GM12878 (cell line): ENCODE data around the gene SCN5A. TPM values are rescaled to one million over a fixed set of nuclear protein-coding genes. Genes with fewer than 3 reads are reported as not detected.

Experiments
- ATAC-seq: fragments of 200-7000 bp; cut with Tn5 transposase; 3 replicates; pipeline ENCODE4 v1.9.1; 2020; ENCODE audit warnings: mild to moderate bottlenecking, moderate library complexity
- BruUV-seq: library from RNA; stranded (reverse); fragments of 400-500 nt; replicated peaks from 2 replicates; lab custom pipeline; 2021; lab: Mats Ljungman, UMichigan
- CTCF ChIA-PET: fragments of 300-600 bp; sonication (Branson Sonifier 250); formaldehyde crosslinking; extraction: SDS; loops from one replicate; lab custom pipeline; 2021; ENCODE audit warnings: inconsistent platforms; lab: Yijun Ruan, JAX
- POLR2A ChIA-PET: fragments of 350-600 bp; formaldehyde crosslinking; extraction: SDS; loops from one replicate; lab custom pipeline; 2021; ENCODE audit warnings: inconsistent platforms; lab: Charles Lee
- RAD21 ChIA-PET: fragments of 300-600 bp; sonication (Branson Sonifier 250); formaldehyde crosslinking; loops from one replicate; lab custom pipeline; 2023; ENCODE audit warnings: antibody characterized with exemption; ENCODE audit not compliant: unreplicated experiment; lab: Charles Lee
- SMC1A ChIA-PET: fragments of 300-600 bp; sonication (Branson Sonifier 250); formaldehyde crosslinking; loops from one replicate; lab custom pipeline; 2023; ENCODE audit not compliant: unreplicated experiment, uncharacterized antibody; lab: Charles Lee
- DNase-seq: peaks from one replicate; pipeline ENCODE4 v3.0.0-alpha.2; 2011; ENCODE audit warnings: low read depth, low spot score
- FAIRE-seq: peaks from 3 replicates; lab custom pipeline; 2011; peaks lifted over from hg19 to GRCh38; lab: Jason Lieb, UNC
- H2AFZ ChIP-seq: 2 replicates; pipeline ENCODE4 v1.6.0; 2011; ENCODE audit warnings: low read depth, low read length, control low read depth; ENCODE audit not compliant: control insufficient read depth
- H3K27ac ChIP-seq: 2 replicates; pipeline ENCODE4 v1.5.1; 2011; ENCODE audit warnings: control low read depth; ENCODE audit not compliant: control insufficient read depth, insufficient read depth
- H3K27me3 ChIP-seq, 2 experiments: replicated peaks in 1 of 2; 2 replicates each; pipeline versions ENCODE4 v1.6.0 to v1.6.1; 2011; ENCODE audit warnings: low read length in 1 of 2; ENCODE audit not compliant: control insufficient read depth in 2 of 2, insufficient read depth in 2 of 2
- H3K36me3 ChIP-seq, 2 experiments: 2 replicates each; pipeline ENCODE4 v1.5.1; 2011; ENCODE audit warnings: low read length in 1 of 2; ENCODE audit not compliant: control insufficient read depth in 2 of 2, insufficient read depth in 2 of 2
- H3K4me1 ChIP-seq: 2 replicates; pipeline ENCODE4 v1.6.1; 2011; ENCODE audit warnings: mild to moderate bottlenecking, low read length, moderate library complexity, mixed read lengths; ENCODE audit not compliant: control insufficient read depth, insufficient read depth
- H3K4me2 ChIP-seq: 2 replicates; pipeline ENCODE4 v1.6.0; 2011; ENCODE audit warnings: control low read depth; ENCODE audit not compliant: control insufficient read depth, insufficient read depth
- H3K4me3 ChIP-seq: fragments of 200-600 bp; sonication (generic); 2 replicates; pipeline ENCODE4 v1.5.1; 2016
- H3K79me2 ChIP-seq: 2 replicates; pipeline ENCODE4 v1.6.0; 2011; ENCODE audit warnings: low read length; ENCODE audit not compliant: control insufficient read depth, insufficient read depth
- H3K9ac ChIP-seq: 2 replicates; pipeline ENCODE4 v1.8.0; 2011; ENCODE audit warnings: low read length, control low read depth, mixed read lengths; ENCODE audit not compliant: control insufficient read depth, insufficient read depth
- H3K9me3 ChIP-seq: replicated peaks from 3 replicates; pipeline ENCODE4 v1.5.1; 2011; ENCODE audit warnings: mild to moderate bottlenecking, low read length; ENCODE audit not compliant: control insufficient read depth, insufficient read depth
- H4K20me1 ChIP-seq: 2 replicates; pipeline ENCODE4 v1.6.0; 2011; ENCODE audit not compliant: control insufficient read depth, insufficient read depth
- BMI1 ChIP-seq: fragments of 450-650 bp; IDR thresholded peaks from 2 replicates; pipeline ENCODE4 v1.6.1; 2016; ENCODE audit warnings: mild to moderate bottlenecking, moderate library complexity, borderline replicate concordance
- EZH2 ChIP-seq: IDR thresholded peaks from 2 replicates; pipeline ENCODE4 v1.6.1; 2012; ENCODE audit warnings: low read depth, mild to moderate bottlenecking, control low read depth, inconsistent platforms, low read length, borderline replicate concordance; ENCODE audit not compliant: control insufficient read depth
- IKZF2 ChIP-seq, 2 experiments: fragments of 450-650 bp; IDR thresholded peaks; 2 replicates each; pipeline ENCODE4 v1.6.1; 2017; ENCODE audit warnings: mild to moderate bottlenecking in 2 of 2, moderate library complexity in 2 of 2
- MEF2A ChIP-seq: IDR thresholded peaks from 2 replicates; pipeline ENCODE4 v1.6.1; 2011; ENCODE audit warnings: low read depth, mild to moderate bottlenecking, low read length, moderate library complexity; ENCODE audit not compliant: insufficient read depth
- NR2F1 ChIP-seq: fragments of 450-650 bp; conservative IDR thresholded peaks from 2 replicates; pipeline ENCODE4 v1.6.1; 2017; ENCODE audit warnings: mild to moderate bottlenecking
- RAD21 ChIP-seq: IDR thresholded peaks from 2 replicates; pipeline ENCODE4 v1.6.1; 2011; ENCODE audit warnings: mild to moderate bottlenecking, low read depth, low read length, moderate library complexity; ENCODE audit not compliant: insufficient read depth
- RAD51 ChIP-seq: fragments of 450-650 bp; IDR thresholded peaks from 2 replicates; pipeline ENCODE4 v1.6.1; 2016; ENCODE audit warnings: moderate library complexity, mild to moderate bottlenecking, inconsistent platforms
- REST ChIP-seq: IDR thresholded peaks from 2 replicates; pipeline ENCODE4 v1.6.1; 2012; ENCODE audit warnings: mild to moderate bottlenecking, low read depth, low read length
- SP1 ChIP-seq: IDR thresholded peaks from one replicate; pipeline ENCODE4 v1.6.1; 2011; ENCODE audit warnings: low read depth, low read length
- TBL1XR1 ChIP-seq: IDR thresholded peaks from 2 replicates; pipeline ENCODE4 v1.6.1; 2012; ENCODE audit warnings: low read depth, low read length, improper control_type of control experiment
- TCF12 ChIP-seq: IDR thresholded peaks from 2 replicates; pipeline ENCODE4 v1.6.1; 2011; ENCODE audit warnings: low read depth, mild to moderate bottlenecking, low read length
- YBX1 ChIP-seq: fragments of 450-650 bp; IDR thresholded peaks from 2 replicates; pipeline ENCODE4 v1.6.1; 2016; ENCODE audit warnings: antibody characterized with exemption
- WGBS: methylation state at CpG from one replicate; pipeline ENCODE4 v1.1.6; 2016; ENCODE audit warnings: low lambda C conversion rate; ENCODE audit not compliant: insufficient replicate concordance, insufficient coverage; ENCODE audit errors: missing lambda C conversion rate; 5-methylcytosine and 5-hydroxymethylcytosine counted together
- in situ Hi-C: fragments of 300-500 bp; cut with MboI; formaldehyde crosslinking; loops from 9 replicates; pipeline ENCODE4 v1.14.3; 2018; ENCODE audit warnings: mixed read lengths
- intact Hi-C: fragments of 100-400 bp; cut with micrococcal nuclease; formaldehyde crosslinking; loops from one replicate; pipeline ENCODE4 v1.14.2; 2022; ENCODE audit not compliant: unreplicated experiment
- polyA plus RNA-seq, 11 experiments: library from polyadenylated mRNA; depleted of rRNA in 4 of 11; unstranded in 6 of 11; stranded (reverse) in 5 of 11; fragments of >200 nt; fragmentation: Nextera tagmentation in 4 of 11; fragmentation: Illumina TruSeq in 1 of 11; extraction: Ambion mirVana in 4 of 11; extraction: Trizol in 1 of 11; gene quantifications; 1 replicate in 1 of 11; 2 replicates in 10 of 11; pipeline versions ENCODE4 v1.2.1 to v1.2.3, GENCODE V29; 2011 to 2016; ENCODE audit warnings: inconsistent platforms in 2 of 11, missing spikeins in 2 of 11, low read depth in 1 of 11
- total RNA-seq, 4 experiments: library from RNA; depleted of rRNA in 3 of 4; stranded (reverse); fragments of >200 nt in 3 of 4; fragmentation: Illumina TruSeq in 1 of 4; extraction: Trizol in 1 of 4; gene quantifications; 2 replicates each; pipeline versions ENCODE4 v1.2.1 to v1.2.3, GENCODE V29; 2013 to 2021
- TF ChIP-seq, protein P1 (sequence below): fragments of 450-650 bp; IDR thresholded peaks from 2 replicates; pipeline ENCODE4 v1.6.1; 2017; ENCODE audit warnings: mild to moderate bottlenecking, moderate library complexity
- TF ChIP-seq, protein P2 (sequence below): IDR thresholded peaks from 2 replicates; pipeline ENCODE4 v1.6.1; 2012; ENCODE audit warnings: low read depth, low read length, improper control_type of control experiment

SCN5A gene
- total and polyA plus RNA-seq, 10 of the 15 experiments (the other 5 are each of a cell fraction or from before 2014, with no cell fraction given): not detected

DNA sequence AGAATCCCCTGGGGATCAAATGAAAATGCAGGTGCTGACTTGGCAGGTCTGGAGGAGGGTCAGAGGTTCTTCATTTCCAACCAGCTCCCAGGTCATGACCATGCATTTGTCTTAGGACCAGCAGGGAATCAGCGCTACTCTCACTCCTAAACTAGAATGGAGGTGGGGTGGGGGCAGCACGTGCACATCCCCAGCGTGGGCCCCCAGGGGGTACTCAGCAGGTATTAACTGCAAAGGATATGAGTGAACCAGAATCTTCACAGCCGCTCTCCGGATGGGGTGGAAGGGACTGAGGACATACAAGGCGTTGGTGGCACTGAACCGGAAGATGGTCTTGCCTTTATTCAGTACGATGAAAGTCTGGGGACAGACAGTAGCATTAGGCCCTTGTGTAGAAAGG is 19.4 kb downstream of the SCN5A start (continued):
- TF ChIP-seq, protein P1, sequence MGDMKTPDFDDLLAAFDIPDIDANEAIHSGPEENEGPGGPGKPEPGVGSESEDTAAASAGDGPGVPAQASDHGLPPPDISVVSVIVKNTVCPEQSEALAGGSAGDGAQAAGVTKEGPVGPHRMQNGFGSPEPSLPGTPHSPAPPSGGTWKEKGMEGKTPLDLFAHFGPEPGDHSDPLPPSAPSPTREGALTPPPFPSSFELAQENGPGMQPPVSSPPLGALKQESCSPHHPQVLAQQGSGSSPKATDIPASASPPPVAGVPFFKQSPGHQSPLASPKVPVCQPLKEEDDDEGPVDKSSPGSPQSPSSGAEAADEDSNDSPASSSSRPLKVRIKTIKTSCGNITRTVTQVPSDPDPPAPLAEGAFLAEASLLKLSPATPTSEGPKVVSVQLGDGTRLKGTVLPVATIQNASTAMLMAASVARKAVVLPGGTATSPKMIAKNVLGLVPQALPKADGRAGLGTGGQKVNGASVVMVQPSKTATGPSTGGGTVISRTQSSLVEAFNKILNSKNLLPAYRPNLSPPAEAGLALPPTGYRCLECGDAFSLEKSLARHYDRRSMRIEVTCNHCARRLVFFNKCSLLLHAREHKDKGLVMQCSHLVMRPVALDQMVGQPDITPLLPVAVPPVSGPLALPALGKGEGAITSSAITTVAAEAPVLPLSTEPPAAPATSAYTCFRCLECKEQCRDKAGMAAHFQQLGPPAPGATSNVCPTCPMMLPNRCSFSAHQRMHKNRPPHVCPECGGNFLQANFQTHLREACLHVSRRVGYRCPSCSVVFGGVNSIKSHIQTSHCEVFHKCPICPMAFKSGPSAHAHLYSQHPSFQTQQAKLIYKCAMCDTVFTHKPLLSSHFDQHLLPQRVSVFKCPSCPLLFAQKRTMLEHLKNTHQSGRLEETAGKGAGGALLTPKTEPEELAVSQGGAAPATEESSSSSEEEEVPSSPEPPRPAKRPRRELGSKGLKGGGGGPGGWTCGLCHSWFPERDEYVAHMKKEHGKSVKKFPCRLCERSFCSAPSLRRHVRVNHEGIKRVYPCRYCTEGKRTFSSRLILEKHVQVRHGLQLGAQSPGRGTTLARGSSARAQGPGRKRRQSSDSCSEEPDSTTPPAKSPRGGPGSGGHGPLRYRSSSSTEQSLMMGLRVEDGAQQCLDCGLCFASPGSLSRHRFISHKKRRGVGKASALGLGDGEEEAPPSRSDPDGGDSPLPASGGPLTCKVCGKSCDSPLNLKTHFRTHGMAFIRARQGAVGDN: no peak
- no peak for TF ChIP-seq TCF12

- SMC1A ChIA-PET: interaction anchor here (0.6 kb wide), 1 partner anchor 316 kb away, joined by 3 read pairs; no protein-coding TSS in a partner anchor
- Histone ChIP-seq H3K27me3 (no peaks in the 10 kb centered on the region; a peak in 2 of 4 replicates), H3K27ac (no peak overlapping the region), H3K4me1 (no peaks in the 10 kb centered on the region), H3K4me2 (no peak overlapping the region), H3K9me3 (no peaks in the 10 kb centered on the region), H3K9ac (no peak overlapping the region), H3K36me3 (no peaks in the 10 kb centered on the region), H4K20me1 (no peaks in the 10 kb centered on the region), H3K79me2 (no peaks in the 10 kb centered on the region), H3K4me3 (no peak overlapping the region), H2AFZ (no peak overlapping the region)
- WGBS: 33% methylated on average over 5 of the region's 5 CpGs
- RAD21 ChIA-PET: no interaction called here
- ATAC-seq: no peak
- intact Hi-C loops (no loop called here), in situ Hi-C loops (no loop called here)
- BruUV-seq: no TSS peak
- DNase-seq: no peak
- POLR2A ChIA-PET: no interaction called here
- CTCF ChIA-PET: interaction anchor here (1.0 to 2.6 kb wide), 3 partner anchors 18 to 107 kb away, joined by 3 to 9 read pairs (median 8); no protein-coding TSS in a partner anchor
- FAIRE-seq: no peak
- TF ChIP-seq EZH2: no peak
- no peak for TF ChIP-seq RAD51
- TF ChIP-seq NR2F1: no peak
- TF ChIP-seq IKZF2 (IDR thresholded peaks at IDR 0.05): no peak
- TF ChIP-seq, protein P2, sequence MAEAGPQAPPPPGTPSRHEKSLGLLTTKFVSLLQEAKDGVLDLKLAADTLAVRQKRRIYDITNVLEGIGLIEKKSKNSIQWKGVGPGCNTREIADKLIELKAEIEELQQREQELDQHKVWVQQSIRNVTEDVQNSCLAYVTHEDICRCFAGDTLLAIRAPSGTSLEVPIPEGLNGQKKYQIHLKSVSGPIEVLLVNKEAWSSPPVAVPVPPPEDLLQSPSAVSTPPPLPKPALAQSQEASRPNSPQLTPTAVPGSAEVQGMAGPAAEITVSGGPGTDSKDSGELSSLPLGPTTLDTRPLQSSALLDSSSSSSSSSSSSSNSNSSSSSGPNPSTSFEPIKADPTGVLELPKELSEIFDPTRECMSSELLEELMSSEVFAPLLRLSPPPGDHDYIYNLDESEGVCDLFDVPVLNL: no peak
- TF ChIP-seq SP1: no peak
- no peak for TF ChIP-seq TCF12
- TF ChIP-seq RAD21: no peak
- no peak for TF ChIP-seq BMI1
- TF ChIP-seq MEF2A: no peak
- no peak for TF ChIP-seq YBX1
- no peak for TF ChIP-seq TBL1XR1
- TF ChIP-seq REST: no peak
These were observed 20.7 kb downstream of the SCN5A start for GRCh38 chr3:38628835-38629234.
